GM19240 (cell line): Measurements from ENCODE around the gene MYH8.

ENCODE experiments used
- DNase-seq: peaks from one replicate; pipeline ENCODE4 v3.0.0; 2011; ENCODE audit warnings: low spot score; ENCODE audit not compliant: insufficient read length

MYH8 gene

GRCh38 chr17:10421900-10422542 is at the start of gene MYH8:
MYH8 (minus strand) TSS chr17:10421950; CDS start chr17:10420227, 1,723 bp downstream.
- no peak for DNase-seq

GRCh38 chr17:10469459-10469858 is 47.7 kb upstream of the MYH8 start, which contains the start of gene MYH4:
MYH4 (minus strand) TSS chr17:10469559; CDS start chr17:10466745, 2,814 bp downstream.
- no peak for DNase-seq

GRCh38 chr17:10463402-10463801 is 41.7 kb upstream of the MYH8 start:
- DNase-seq = no peak

- DNase-seq = no peak
Observed at GRCh38 chr17:10460062-10460461, 38.3 kb upstream of the MYH8 start.

- no peak for DNase-seq
Observed at GRCh38 chr17:10458701-10459100, 37.0 kb upstream of the MYH8 start.

GRCh38 chr17:10457952-10458351 is 36.2 kb upstream of the MYH8 start:
- DNase-seq = no peak

- DNase-seq = no peak
Observed at GRCh38 chr17:10447026-10447931, 25.5 kb upstream of the MYH8 start.

GRCh38 chr17:10439816-10440215 is 18.1 kb upstream of the MYH8 start:
- DNase-seq = no peak

GRCh38 chr17:10435096-10435495 is 13.3 kb upstream of the MYH8 start:
- no peak for DNase-seq

GRCh38 chr17:10429421-10430045 is 7.8 kb upstream of the MYH8 start:
- no peak for DNase-seq

GRCh38 chr17:10428781-10429180 is 7.0 kb upstream of the MYH8 start:
- DNase-seq = no peak

GRCh38 chr17:10421211-10421610 is 539 bp downstream of the MYH8 start:
- DNase-seq = no peak

GRCh38 chr17:10420811-10421210 is 939 bp downstream of the MYH8 start:
- no peak for DNase-seq

- no peak for DNase-seq
Observed at GRCh38 chr17:10417431-10417830, 4.3 kb downstream of the MYH8 start.

GRCh38 chr17:10415161-10415560 is 6.6 kb downstream of the MYH8 start:
- no peak for DNase-seq

- DNase-seq = no peak
Observed at GRCh38 chr17:10403589-10403988, 18.2 kb downstream of the MYH8 start.

GRCh38 chr17:10398352-10398751 is 23.4 kb downstream of the MYH8 start:
- no peak for DNase-seq

GRCh38 chr17:10396524-10397163 is 25.1 kb downstream of the MYH8 start:
- no peak for DNase-seq

GRCh38 chr17:10394201-10394887 is 27.4 kb downstream of the MYH8 start:
- no peak for DNase-seq

- DNase-seq = no peak
Observed at GRCh38 chr17:10392880-10393279, 28.9 kb downstream of the MYH8 start.

- DNase-seq = no peak
Observed at GRCh38 chr17:10385871-10386270, 35.9 kb downstream of the MYH8 start.
